ENCODE results near the gene SCRT2. TPM values are rescaled to one million over a fixed set of nuclear protein-coding genes. Genes with fewer than 3 reads are reported as not detected.
A peak's percentile ranks its signal among the peaks of the same experiment; 100 is the strongest.

Gene SCRT2
- total and polyA plus RNA-seq, 9 of the 15 experiments (the other 6 are each of a cell fraction or from before 2014, with no cell fraction given): 0.04 to 0.75 (median 0.13) TPM; not detected in 2

DNA sequence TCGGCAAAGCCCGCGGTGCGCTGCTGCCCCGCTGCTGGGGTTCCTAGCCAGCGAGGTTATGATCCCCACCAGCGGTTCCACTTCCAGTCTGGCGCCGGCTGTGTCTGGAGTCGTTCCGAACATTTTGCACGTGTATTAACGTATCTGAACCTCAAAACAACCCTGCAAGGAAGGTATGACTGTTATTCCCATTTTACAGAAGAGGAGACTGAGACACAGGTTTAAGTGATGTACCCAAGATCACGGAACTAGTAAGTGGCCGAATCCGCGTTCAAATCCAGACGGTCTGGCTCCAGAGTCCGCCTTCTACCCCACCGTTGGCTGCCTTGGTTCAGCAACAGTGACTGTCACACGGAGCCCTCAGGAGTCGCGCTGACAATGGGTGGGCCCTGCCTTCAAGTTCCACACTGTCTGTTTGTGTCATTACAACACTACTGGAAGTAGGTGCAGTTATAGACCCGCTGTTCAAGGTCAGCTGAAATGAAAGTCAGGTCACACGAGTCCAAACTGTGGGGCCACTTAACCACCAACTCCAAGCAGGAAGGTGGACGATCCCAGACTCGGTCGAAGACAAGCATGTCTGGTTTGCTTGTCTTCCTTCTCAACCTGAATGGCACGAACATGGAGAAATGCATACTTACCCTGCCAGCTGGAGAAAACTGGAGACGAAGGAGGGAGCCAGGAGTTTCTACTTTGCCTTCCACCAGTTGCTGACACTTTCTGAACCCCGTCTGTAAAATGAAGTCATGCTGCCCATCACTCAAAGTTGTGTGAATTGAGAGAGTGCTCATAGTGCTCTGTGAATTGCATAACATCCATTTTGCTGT, 21.8 kb downstream of the SCRT2 start (continued):
- TF ChIP-seq, protein P1, sequence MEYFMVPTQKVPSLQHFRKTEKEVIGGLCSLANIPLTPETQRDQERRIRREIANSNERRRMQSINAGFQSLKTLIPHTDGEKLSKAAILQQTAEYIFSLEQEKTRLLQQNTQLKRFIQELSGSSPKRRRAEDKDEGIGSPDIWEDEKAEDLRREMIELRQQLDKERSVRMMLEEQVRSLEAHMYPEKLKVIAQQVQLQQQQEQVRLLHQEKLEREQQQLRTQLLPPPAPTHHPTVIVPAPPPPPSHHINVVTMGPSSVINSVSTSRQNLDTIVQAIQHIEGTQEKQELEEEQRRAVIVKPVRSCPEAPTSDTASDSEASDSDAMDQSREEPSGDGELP (CRISPR knock-in tag; IDR thresholded peaks at IDR 0.05; ENCODE audit: borderline replicate concordance): peak; percentile 38; the same call in 1 of the 2 replicates
- TF ChIP-seq IRF2 (CRISPR knock-in tag; IDR thresholded peaks at IDR 0.05) (no peak), STAG1 (CRISPR knock-in tag; IDR thresholded peaks at IDR 0.05; ENCODE audit: borderline replicate concordance) (0 out of 2 replicates have a peak, but pooled peaks have one; percentile 32), LARP7 (IDR thresholded peaks at IDR 0.05) (no peak), MECOM (CRISPR knock-in tag; IDR thresholded peaks at IDR 0.05) (no peak), C11orf30 (IDR thresholded peaks at IDR 0.05; ENCODE audit: low read depth) (peak; percentile 48; the same call in 1 of the 2 replicates), POLR2B (IDR thresholded peaks at IDR 0.05; ENCODE audit: low read depth, partially characterized antibody) (peak; percentile 65), ZBED1 (IDR thresholded peaks at IDR 0.05) (0 out of 2 replicates have a peak, but pooled peaks have one; percentile 12), ZNF695 (CRISPR knock-in tag; IDR thresholded peaks at IDR 0.05) (no peak), TAF1 (IDR thresholded peaks at IDR 0.05; ENCODE audit: control insufficient read depth, extremely low read depth, insufficient read depth, low read length, severe bottlenecking) (peak; percentile 40), TRIM28 (IDR thresholded peaks at IDR 0.05) (peak; percentile 62; the same call in 1 of the 2 replicates), CCNT2 (IDR thresholded peaks at IDR 0.05; ENCODE audit: borderline replicate concordance, extremely low read depth, insufficient read length, low read depth, low read length) (peak; percentile 4), NONO (IDR thresholded peaks at IDR 0.05; ENCODE audit: low read depth in 2 of 2, low read length in 1 of 2) (no peak), ESRRA (IDR thresholded peaks at IDR 0.05; ENCODE audit: borderline replicate concordance, low read depth) (peak; percentile 88), ZNF766 (CRISPR knock-in tag; conservative IDR thresholded peaks at IDR 0.05) (no peak), OTX1 (CRISPR knock-in tag; IDR thresholded peaks at IDR 0.05) (0 out of 2 replicates have a peak, but pooled peaks have one; percentile 8), PHTF2 (CRISPR knock-in tag; IDR thresholded peaks at IDR 0.05) (no peak), ADNP (tag; IDR thresholded peaks at IDR 0.05) (peak; percentile 99)
- TF ChIP-seq, protein P2, sequence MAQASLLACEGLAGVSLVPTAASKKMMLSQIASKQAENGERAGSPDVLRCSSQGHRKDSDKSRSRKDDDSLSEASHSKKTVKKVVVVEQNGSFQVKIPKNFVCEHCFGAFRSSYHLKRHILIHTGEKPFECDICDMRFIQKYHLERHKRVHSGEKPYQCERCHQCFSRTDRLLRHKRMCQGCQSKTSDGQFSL (CRISPR knock-in tag; IDR thresholded peaks at IDR 0.05): peak; percentile 61; the same call in 1 of the 2 replicates
- TF ChIP-seq, protein P2 (tag; IDR thresholded peaks at IDR 0.05): no peak
- TF ChIP-seq, protein P3, sequence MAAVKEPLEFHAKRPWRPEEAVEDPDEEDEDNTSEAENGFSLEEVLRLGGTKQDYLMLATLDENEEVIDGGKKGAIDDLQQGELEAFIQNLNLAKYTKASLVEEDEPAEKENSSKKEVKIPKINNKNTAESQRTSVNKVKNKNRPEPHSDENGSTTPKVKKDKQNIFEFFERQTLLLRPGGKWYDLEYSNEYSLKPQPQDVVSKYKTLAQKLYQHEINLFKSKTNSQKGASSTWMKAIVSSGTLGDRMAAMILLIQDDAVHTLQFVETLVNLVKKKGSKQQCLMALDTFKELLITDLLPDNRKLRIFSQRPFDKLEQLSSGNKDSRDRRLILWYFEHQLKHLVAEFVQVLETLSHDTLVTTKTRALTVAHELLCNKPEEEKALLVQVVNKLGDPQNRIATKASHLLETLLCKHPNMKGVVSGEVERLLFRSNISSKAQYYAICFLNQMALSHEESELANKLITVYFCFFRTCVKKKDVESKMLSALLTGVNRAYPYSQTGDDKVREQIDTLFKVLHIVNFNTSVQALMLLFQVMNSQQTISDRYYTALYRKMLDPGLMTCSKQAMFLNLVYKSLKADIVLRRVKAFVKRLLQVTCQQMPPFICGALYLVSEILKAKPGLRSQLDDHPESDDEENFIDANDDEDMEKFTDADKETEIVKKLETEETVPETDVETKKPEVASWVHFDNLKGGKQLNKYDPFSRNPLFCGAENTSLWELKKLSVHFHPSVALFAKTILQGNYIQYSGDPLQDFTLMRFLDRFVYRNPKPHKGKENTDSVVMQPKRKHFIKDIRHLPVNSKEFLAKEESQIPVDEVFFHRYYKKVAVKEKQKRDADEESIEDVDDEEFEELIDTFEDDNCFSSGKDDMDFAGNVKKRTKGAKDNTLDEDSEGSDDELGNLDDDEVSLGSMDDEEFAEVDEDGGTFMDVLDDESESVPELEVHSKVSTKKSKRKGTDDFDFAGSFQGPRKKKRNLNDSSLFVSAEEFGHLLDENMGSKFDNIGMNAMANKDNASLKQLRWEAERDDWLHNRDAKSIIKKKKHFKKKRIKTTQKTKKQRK (IDR thresholded peaks at IDR 0.05; ENCODE audit: borderline replicate concordance, low read depth, low read length): no peak
- TF ChIP-seq, protein P4, sequence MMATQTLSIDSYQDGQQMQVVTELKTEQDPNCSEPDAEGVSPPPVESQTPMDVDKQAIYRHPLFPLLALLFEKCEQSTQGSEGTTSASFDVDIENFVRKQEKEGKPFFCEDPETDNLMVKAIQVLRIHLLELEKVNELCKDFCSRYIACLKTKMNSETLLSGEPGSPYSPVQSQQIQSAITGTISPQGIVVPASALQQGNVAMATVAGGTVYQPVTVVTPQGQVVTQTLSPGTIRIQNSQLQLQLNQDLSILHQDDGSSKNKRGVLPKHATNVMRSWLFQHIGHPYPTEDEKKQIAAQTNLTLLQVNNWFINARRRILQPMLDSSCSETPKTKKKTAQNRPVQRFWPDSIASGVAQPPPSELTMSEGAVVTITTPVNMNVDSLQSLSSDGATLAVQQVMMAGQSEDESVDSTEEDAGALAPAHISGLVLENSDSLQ (IDR thresholded peaks at IDR 0.05): peak; percentile 76

Measured in K562 (cell line).